GM12892 (cell line): ENCODE results near the gene COL16A1.
"Not testable (repeated sequence)": the region's sequence is repeated elsewhere in the genome, so short reads cannot be mapped to it uniquely, and the experiment has no call there.

Source experiments
- DNase-seq: peaks from one replicate; pipeline ENCODE4 v3.0.0; 2011; ENCODE audit not compliant: insufficient read length
- FAIRE-seq: peaks from 2 replicates; lab custom pipeline; 2011; peaks lifted over from hg19 to GRCh38; lab: Jason Lieb, UNC
- POLR2A ChIP-seq: IDR thresholded peaks from 2 replicates; pipeline ENCODE4 v1.6.1; 2011; ENCODE audit warnings: low read depth, low read length, control low read depth
- POLR2AphosphoS5 ChIP-seq: IDR thresholded peaks from 2 replicates; pipeline ENCODE4 v1.6.1; 2011; ENCODE audit warnings: low read depth, low read length, control low read depth
- TAF1 ChIP-seq: IDR thresholded peaks from 2 replicates; pipeline ENCODE4 v1.6.1; 2011; ENCODE audit warnings: low read depth, mild to moderate bottlenecking, control low read depth, low read length, borderline replicate concordance

COL16A1 gene

DNA sequence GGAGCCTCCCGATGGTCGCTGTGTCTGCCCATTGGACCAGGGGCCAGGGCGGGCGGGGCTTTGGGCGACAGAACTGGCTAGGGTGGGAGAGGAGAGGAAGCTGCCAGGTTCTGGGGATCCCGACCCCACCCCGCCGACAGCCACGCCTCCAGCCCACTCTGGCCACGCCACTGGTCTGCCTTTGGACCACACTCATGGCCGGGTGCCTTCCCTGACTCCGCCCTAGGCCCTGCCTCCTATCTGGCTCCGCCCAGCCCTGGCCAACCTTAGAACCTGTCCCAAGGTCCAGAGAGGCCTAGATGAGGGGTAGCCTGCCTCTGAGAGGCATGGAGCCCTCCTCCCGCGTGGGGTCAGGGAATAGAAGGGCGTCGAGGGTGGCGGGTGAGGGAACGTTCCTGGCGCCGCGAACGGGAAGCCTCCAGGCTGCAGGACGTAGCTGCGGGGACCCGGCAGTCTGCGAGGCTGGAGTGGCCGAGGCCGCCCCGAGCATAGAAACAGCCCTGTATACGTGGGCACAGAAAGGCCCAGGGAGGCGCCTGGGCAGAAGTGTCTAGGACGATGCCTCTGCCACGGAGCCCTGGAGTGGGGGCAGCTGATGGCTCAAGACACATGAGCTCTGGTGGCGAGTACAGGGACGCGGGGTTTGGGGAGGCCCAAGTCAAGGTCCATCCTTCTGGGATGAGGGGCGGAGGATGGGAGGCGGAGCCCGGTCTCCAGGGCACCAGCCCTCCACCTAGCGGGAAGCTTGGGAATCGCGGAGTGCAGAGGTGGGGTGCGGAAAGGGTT lies 11.5 kb upstream of the COL16A1 start:
- FAIRE-seq = no peak
- peak; percentile 63 for DNase-seq

GRCh38 chr1:31714442-31715086 lies 10.7 kb upstream of the COL16A1 start:
- DNase-seq (no peak), FAIRE-seq (peak; percentile 86)
- TF ChIP-seq POLR2AphosphoS5 (no peak), TAF1 (no peak), POLR2A (no peak)

More for the DNA sequence above, 11.5 kb upstream of the COL16A1 start:
- TF ChIP-seq POLR2AphosphoS5 (no peak), TAF1 (no peak), POLR2A (no peak)

DNA sequence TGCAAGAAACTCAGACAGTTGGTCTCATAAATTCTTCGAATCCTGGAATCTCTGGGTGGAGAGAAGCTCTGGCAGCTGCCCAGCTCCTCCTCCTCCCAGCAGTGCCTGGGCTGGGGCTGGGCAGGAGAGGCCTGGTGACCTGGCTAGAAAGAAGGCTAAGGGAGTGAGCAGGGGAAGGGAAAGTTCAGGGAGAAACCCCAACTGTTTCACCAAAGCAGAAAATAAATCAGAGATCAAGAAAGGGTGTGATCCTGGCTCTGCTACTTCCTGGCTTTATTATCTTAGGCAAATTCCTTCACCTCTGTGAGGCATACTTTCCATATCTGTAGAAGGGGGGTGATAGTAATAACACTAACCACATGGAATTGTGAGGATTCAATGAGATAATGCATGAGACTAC lies 8.8 kb upstream of the COL16A1 start:
- no peak for FAIRE-seq
- no peak for DNase-seq
- TF ChIP-seq POLR2AphosphoS5 (no peak), POLR2A (no peak), TAF1 (no peak)

GRCh38 chr1:31712068-31712467 lies 8.3 kb upstream of the COL16A1 start:
- FAIRE-seq (no peak), DNase-seq (no peak)
- TF ChIP-seq POLR2AphosphoS5 (no peak), TAF1 (no peak), POLR2A (no peak)

- DNase-seq = no peak
- no peak for FAIRE-seq
- TF ChIP-seq POLR2A = no peak
- no peak for TF ChIP-seq TAF1
- no peak for TF ChIP-seq POLR2AphosphoS5
Measured at GRCh38 chr1:31708324-31708723, 4.5 kb upstream of the COL16A1 start.

DNA sequence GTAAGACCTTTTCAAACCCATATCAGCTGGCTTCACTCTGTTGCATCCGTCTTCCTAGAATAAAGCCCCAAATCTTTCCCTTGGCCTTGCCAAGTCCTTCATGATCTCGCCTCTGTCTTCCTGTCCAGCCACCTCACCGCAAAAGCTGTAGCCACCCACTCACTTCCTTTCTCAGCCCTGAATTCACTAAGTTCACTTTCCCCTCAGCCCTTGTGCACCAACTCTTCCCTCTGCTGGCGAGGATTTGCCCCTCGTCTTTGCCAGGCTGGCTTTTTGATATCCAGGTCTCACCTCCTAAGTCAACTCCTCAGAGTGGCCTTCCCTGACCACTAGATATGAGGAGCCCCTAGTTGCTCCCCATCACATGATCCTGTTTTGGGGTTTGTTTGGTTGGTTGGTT lies 3.9 kb upstream of the COL16A1 start:
- FAIRE-seq (peak; percentile 76), DNase-seq (no peak)
- no peak for TF ChIP-seq POLR2A
- no peak for TF ChIP-seq POLR2AphosphoS5
- no peak for TF ChIP-seq TAF1

- not testable (repeated sequence) for DNase-seq, FAIRE-seq
Measured at GRCh38 chr1:31707059-31707600, 3.3 kb upstream of the COL16A1 start.

- no peak for TF ChIP-seq POLR2A
- no peak for TF ChIP-seq POLR2AphosphoS5
- TF ChIP-seq TAF1 = no peak
- no peak for FAIRE-seq
- DNase-seq = no peak
Measured at GRCh38 chr1:31706384-31707058, 2.7 kb upstream of the COL16A1 start.

GRCh38 chr1:31705080-31705866 lies 1.5 kb upstream of the COL16A1 start:
- FAIRE-seq (no peak), DNase-seq (peak; percentile 61)
- no peak for TF ChIP-seq TAF1
- no peak for TF ChIP-seq POLR2A
- no peak for TF ChIP-seq POLR2AphosphoS5

- TF ChIP-seq POLR2A = no peak
- TF ChIP-seq POLR2AphosphoS5 = no peak
- no peak for TF ChIP-seq TAF1
- FAIRE-seq (peak; percentile 83), DNase-seq (no peak)
Measured at GRCh38 chr1:31704271-31705079, 658 bp upstream of the COL16A1 start.

GRCh38 chr1:31702836-31703404 lies 897 bp downstream of the COL16A1 start:
- TF ChIP-seq POLR2AphosphoS5 = no peak
- TF ChIP-seq TAF1 = no peak
- no peak for TF ChIP-seq POLR2A
- DNase-seq (no peak), FAIRE-seq (no peak)
